NCI-H510A (cell line): ENCODE measurements around the gene CCDC13.

Experiments
- DNase-seq: peaks from one replicate; lab custom pipeline; 2025; lab: John Stamatoyannopoulos, UW

Gene CCDC13

GRCh38 chr3:42733501-42734262 is 39.4 kb downstream of the CCDC13 start:
- peak; percentile 94 for DNase-seq

GRCh38 chr3:42732829-42733459 is 40.1 kb downstream of the CCDC13 start:
- no peak for DNase-seq

- DNase-seq, result no peak
Observed at GRCh38 chr3:42732196-42732828, 40.7 kb downstream of the CCDC13 start.

GRCh38 chr3:42731476-42732195 is 41.4 kb downstream of the CCDC13 start:
- DNase-seq, result no peak

GRCh38 chr3:42730706-42731420 is 42.2 kb downstream of the CCDC13 start:
- no peak for DNase-seq

- no peak for DNase-seq
Observed at GRCh38 chr3:42730294-42730693, 42.8 kb downstream of the CCDC13 start.

- DNase-seq, result no peak
Observed at GRCh38 chr3:42729404-42730145, 43.5 kb downstream of the CCDC13 start.

- no peak for DNase-seq
Observed at GRCh38 chr3:42728668-42729364, 44.2 kb downstream of the CCDC13 start.

- DNase-seq, result no peak
Observed at GRCh38 chr3:42728056-42728455, 45.0 kb downstream of the CCDC13 start.

- no peak for DNase-seq
Observed at GRCh38 chr3:42725454-42725853, 47.6 kb downstream of the CCDC13 start.

GRCh38 chr3:42723219-42723618 is 49.8 kb downstream of the CCDC13 start:
- DNase-seq, result no peak
